NCI-H146 (cell line): ENCODE results near the gene FAM149A.

Source experiments
- DNase-seq: peaks from one replicate; lab custom pipeline; 2025; lab: John Stamatoyannopoulos, UW

FAM149A gene

GRCh38 chr4:186202490-186203140 lies 98.1 kb downstream of the FAM149A start:
- no peak for DNase-seq

- DNase-seq, result no peak
These were observed 98.9 kb downstream of the FAM149A start for GRCh38 chr4:186203406-186203805.

- DNase-seq, result no peak
These were observed 99.6 kb downstream of the FAM149A start for GRCh38 chr4:186204103-186204559.

- DNase-seq, result no peak
These were observed 100.2 kb downstream of the FAM149A start for GRCh38 chr4:186204686-186205085.

- no peak for DNase-seq
These were observed 100.7 kb downstream of the FAM149A start for GRCh38 chr4:186205156-186205555.

- DNase-seq, result no peak
These were observed 112.0 kb downstream of the FAM149A start for GRCh38 chr4:186216465-186217024.

GRCh38 chr4:186217733-186218293 lies 113.3 kb downstream of the FAM149A start:
- DNase-seq, result no peak

GRCh38 chr4:186221624-186222023 lies 117.1 kb downstream of the FAM149A start:
- no peak for DNase-seq
